ENCODE results near the gene PPTC7.
"Not testable (repeated sequence)": the region's sequence is repeated elsewhere in the genome, so short reads cannot be mapped to it uniquely, and the experiment has no call there.

PPTC7 gene

GRCh38 chr12:110531741-110532333 lies 51.3 kb downstream of the PPTC7 start:
- DNase-seq: no peak

DNA sequence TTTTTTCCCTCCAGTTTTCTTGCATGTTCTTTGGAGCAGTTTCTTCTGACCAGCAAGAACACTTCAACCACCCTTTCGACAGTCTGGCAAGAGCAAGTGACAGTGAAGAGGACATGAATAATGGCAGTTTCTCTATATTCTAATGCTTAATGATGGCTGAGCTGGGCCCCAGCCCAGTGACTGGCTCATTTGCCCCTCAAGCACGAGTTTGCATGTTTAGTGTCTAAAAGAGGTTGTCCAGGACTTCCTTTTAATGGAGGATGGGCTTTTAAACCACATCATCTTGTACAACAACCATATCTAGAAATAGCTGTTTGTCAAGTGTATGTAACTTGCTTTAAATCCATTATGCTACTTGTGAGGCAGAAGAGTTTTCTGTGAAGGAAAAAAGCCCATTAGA lies 52.6 kb downstream of the PPTC7 start:
- no peak for DNase-seq

GRCh38 chr12:110528277-110528839 lies 54.8 kb downstream of the PPTC7 start:
- DNase-seq: no peak

DNA sequence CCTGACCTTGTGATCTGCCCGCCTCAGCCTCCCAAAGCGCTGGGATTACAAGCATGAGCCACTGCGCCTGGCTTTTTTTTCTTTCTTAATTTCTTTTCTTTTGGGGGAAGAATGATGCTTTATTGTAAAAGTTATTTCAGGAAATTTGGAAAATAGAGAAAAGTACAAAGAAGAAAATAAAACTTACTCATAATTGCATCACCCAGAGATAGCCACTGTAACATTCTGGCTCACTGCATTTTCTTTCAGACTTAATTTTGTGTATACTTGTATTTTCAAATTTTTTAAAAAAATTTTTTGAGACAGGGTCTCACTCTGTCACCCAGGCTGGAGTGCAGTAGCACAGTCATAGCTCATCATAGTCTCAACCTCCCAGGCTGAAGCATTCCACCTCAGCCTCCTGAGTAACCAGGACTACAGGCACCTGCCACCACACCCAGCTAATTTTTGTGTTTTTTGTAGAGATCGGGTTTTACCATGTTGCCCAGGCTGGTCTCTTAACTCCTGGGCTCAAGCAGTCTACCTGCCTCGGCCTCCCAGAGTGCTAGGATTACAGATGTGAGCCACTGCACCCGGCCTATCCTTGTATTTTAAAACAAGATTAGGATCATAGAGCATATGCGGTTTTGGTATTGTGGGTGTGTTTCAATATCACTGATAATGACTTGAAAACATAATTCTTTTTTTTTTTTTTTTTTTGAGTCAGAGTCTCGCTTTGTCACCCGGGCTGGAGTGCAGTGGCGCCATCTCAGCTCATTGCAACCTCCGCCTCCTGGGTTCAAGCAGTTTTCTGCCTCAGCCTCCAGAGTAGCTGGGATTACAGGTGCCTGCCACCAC lies 62.0 kb downstream of the PPTC7 start:
- not testable (repeated sequence) for DNase-seq

DNA sequence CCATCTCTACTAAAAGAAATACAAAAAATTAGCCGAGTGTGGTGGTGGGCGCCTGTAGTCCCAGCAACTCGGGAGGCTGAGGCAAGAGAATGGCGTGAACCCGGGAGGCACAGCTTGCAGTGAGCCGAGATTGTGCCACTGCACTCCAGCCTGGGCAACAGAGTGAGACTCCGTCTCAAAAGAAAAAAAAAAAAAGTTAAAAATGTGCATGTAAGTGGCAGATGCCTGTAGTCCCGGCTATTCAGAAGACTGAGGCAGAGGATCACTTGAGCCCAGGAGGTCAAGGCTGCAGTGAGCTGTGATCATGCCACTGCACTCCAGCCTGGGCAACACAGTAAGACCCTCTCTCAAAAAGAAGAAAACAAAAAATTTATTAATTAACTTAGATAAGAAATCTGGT lies 65.1 kb downstream of the PPTC7 start:
- not testable (repeated sequence) for DNase-seq

DNA sequence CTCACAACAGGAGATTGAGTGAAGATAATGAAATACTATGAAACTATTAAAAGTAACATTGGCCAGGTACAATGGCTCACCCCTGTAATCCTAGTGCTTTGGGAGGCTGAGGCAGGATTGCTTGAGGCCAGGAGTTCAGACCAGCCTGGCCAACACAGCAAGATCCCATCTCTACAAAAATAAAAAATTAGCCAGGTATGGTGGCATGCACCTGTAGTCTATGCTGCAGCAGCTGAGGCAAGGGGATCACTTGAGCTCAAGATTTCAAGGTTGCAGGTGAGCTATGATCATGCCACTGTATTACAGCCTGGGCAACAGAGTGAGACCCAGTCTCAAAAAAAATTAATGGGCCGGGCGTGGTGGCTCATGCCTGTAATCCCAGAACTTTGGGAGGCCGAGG lies 66.1 kb downstream of the PPTC7 start:
- no peak for DNase-seq

DNA sequence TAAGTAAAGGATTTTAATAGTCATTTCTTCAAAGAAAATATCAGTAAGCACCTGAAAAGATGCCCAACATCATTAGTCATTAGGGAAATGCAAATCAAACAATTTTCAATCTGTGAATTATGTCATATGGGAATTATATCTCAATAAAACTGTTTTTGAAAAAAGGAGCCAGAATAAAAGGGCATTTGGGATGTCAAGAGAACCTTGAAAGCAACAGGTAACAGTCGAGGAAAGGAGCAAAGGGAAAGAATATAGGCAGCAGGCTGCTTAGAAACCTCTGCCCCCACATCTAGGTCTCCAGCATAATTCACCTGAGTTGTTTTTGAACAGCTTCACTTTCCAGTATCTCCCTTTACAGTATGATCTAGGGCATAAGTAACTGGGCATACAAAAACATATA lies 68.8 kb downstream of the PPTC7 start:
- no peak for DNase-seq

GRCh38 chr12:110513842-110514241 lies 69.3 kb downstream of the PPTC7 start:
- no peak for DNase-seq

GRCh38 chr12:110508071-110508586 lies 75.0 kb downstream of the PPTC7 start:
- no peak for DNase-seq

- no peak for DNase-seq
These were observed 77.8 kb downstream of the PPTC7 start for GRCh38 chr12:110505332-110505731.

DNA sequence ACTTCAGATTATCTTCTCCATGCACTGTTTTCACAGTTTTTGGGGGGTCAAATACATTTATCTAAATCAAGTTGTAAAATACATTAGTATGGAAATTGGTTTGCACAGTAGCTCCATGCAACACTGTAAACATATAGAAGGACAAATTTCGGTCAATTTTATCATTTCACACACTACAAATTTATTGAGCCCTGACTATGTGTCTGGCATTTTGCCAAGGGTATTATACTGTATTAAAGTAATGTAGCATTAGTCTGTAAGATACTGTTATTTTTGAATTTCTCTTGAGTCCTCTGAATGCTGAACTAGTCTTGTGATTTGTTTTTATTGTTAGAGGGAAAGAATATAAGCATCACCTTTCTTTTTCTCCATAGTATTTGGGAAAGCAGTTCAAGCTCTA lies 79.7 kb downstream of the PPTC7 start:
- no peak for DNase-seq

DNA sequence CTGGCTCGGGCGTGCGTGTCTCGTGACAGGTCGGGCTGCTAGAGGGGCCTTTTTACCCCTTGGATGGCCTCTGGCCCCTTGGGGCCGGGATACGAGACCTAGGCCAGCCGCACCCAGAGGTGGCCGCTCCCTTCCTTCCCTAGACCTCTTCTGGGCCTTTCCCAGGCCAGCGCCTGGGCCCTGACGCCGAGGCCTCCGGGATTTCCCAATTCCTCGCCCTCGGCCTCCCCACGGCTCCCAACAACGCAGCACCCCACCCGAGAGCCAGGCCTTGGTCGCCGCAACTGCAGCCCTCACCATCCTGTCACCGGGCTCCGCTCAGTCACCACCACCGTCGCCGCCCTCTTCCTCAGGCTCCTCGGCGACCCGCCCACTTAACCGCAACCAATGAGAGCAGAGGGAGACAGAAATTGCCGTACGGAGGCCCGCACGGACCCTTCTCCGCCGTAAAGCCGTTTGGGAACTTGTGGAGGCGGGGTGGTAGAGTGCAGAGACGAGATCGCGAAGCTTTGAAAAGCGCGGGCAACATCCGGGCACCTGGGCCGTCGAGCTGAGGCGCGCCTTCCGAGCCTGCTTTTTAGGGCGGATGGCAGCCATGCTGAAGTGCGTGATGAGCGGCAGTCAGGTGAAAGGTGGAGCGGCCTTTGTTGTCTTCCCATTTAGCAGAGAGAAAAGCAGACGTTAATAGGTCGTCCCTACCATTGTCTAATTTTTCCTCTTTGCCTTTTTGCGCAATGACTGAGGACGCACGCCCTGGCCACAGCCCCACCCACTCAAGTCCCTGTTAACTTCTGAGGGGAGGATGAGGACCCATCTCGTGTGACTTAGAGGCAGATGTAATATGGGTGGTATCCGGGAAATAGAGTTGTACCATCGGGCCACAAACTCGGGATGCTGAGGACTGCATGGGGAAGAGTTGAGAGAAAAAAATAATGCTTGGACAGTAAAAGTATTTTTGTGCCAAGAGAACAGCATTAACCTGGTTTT lies 81.1 kb downstream of the PPTC7 start, which contains the start of the genes RAD9B and VPS29:
RAD9B (plus strand) TSS at position 580 of the 987 bp plus-strand sequence; CDS start at position 587, 7 bp downstream.
VPS29 (minus strand) TSS at position 360 of the 987 bp plus-strand sequence; CDS start at position 300, 60 bp downstream.
- peak; percentile 98 for DNase-seq

- no peak for DNase-seq
These were observed 81.7 kb downstream of the PPTC7 start for GRCh38 chr12:110501399-110501751.

- DNase-seq: no peak
These were observed 84.0 kb downstream of the PPTC7 start for GRCh38 chr12:110498984-110499706.
